Endothelial cell of umbilical vein (primary cell): ENCODE data around the gene AP5Z1.

Experiments used
- EZH2 ChIP-seq: IDR thresholded peaks from 2 replicates; pipeline ENCODE4 v1.6.1; 2012; ENCODE audit warnings: borderline replicate concordance, low read depth, mild to moderate bottlenecking, moderate library complexity, low read length, inconsistent platforms; ENCODE audit not compliant: severe bottlenecking
- FOS ChIP-seq: IDR thresholded peaks from 2 replicates; pipeline ENCODE4 v1.6.1; 2011; ENCODE audit warnings: mild to moderate bottlenecking, low read length, moderate library complexity, borderline replicate concordance; ENCODE audit not compliant: insufficient read depth
- GATA2 ChIP-seq: IDR thresholded peaks from 2 replicates; pipeline ENCODE4 v1.7.0; 2011; ENCODE audit warnings: low read depth, mild to moderate bottlenecking, moderate library complexity, mixed read lengths, low read length; ENCODE audit not compliant: insufficient read length, insufficient read depth
- JUN ChIP-seq: IDR thresholded peaks from 2 replicates; pipeline ENCODE4 v1.6.1; 2011; ENCODE audit warnings: borderline replicate concordance, low read depth; ENCODE audit not compliant: insufficient read length, insufficient read depth
- MYC ChIP-seq: IDR thresholded peaks from one replicate; pipeline ENCODE4 v1.6.1; 2011; ENCODE audit warnings: mild to moderate bottlenecking, low read depth, low read length
- POLR2A ChIP-seq: IDR thresholded peaks from 2 replicates; pipeline ENCODE4 v1.6.1; 2012; ENCODE audit warnings: low read depth, mild to moderate bottlenecking, control low read depth, low read length
- POLR2AphosphoS5 ChIP-seq: IDR thresholded peaks from 2 replicates; pipeline ENCODE4 v1.6.1; 2012; ENCODE audit warnings: low read depth, mild to moderate bottlenecking, control low read depth, low read length, moderate library complexity; ENCODE audit not compliant: insufficient read depth
- TF ChIP-seq, protein P1 (sequence below), 2 donors: IDR thresholded peaks; 1 replicate in 1 of 2; 2 replicates in 1 of 2; pipeline ENCODE4 v1.5.1; 2011; ENCODE audit warnings: low read length in 2 of 2, mild to moderate bottlenecking in 2 of 2, moderate library complexity in 2 of 2, control low read depth in 1 of 2, inconsistent platforms in 1 of 2, low read depth in 1 of 2; ENCODE audit not compliant: insufficient read depth in 1 of 2; ENCODE audit errors: extremely low read depth in 1 of 2
- TF ChIP-seq, protein P2 (sequence below): IDR thresholded peaks from 2 replicates; pipeline ENCODE4 v1.6.1; 2011; ENCODE audit not compliant: insufficient read depth, insufficient read length

DNA sequence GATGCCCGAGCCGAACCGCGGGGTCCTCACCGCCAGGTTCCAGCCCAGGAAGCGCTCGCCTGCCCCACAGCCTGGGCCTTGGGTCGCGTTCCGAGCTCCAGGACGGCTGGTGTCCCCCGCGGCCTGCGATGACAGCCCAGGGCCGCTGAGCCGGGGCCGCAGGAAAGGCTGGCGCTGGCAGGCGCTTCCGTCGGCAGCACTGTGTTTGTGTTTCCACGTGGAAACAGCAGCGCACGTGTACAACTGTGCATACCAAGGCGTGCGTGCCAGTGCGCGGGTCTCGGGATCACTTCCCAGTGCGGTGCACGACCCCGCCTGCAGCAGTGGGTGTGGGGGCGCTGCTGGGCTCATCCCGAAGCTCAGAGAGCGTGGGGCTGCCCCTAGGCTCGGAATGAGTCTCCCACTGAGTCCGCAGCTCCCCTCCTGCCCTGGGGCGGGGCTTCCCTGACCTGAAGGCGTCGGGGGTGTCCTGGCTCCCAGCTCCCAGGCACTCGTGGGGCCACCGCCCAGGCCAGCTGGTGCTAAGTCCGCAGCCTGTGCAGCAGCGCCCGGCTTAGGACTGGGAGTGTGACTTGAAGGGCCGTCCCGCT, 17.2 kb downstream of the AP5Z1 start:
- TF ChIP-seq, protein P1, sequence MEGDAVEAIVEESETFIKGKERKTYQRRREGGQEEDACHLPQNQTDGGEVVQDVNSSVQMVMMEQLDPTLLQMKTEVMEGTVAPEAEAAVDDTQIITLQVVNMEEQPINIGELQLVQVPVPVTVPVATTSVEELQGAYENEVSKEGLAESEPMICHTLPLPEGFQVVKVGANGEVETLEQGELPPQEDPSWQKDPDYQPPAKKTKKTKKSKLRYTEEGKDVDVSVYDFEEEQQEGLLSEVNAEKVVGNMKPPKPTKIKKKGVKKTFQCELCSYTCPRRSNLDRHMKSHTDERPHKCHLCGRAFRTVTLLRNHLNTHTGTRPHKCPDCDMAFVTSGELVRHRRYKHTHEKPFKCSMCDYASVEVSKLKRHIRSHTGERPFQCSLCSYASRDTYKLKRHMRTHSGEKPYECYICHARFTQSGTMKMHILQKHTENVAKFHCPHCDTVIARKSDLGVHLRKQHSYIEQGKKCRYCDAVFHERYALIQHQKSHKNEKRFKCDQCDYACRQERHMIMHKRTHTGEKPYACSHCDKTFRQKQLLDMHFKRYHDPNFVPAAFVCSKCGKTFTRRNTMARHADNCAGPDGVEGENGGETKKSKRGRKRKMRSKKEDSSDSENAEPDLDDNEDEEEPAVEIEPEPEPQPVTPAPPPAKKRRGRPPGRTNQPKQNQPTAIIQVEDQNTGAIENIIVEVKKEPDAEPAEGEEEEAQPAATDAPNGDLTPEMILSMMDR (IDR thresholded peaks at IDR 0.05; ENCODE audit: extremely low read depth in 1 of 2, insufficient read depth in 1 of 2, low read depth in 1 of 2, low read length in 2 of 2): no peak
- no peak for TF ChIP-seq POLR2AphosphoS5
- TF ChIP-seq POLR2A: peak; percentile 3
- no peak for TF ChIP-seq EZH2
- TF ChIP-seq JUN: no peak
- TF ChIP-seq, protein P2, sequence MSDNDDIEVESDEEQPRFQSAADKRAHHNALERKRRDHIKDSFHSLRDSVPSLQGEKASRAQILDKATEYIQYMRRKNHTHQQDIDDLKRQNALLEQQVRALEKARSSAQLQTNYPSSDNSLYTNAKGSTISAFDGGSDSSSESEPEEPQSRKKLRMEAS: peak; percentile 80
- TF ChIP-seq GATA2: no peak
- TF ChIP-seq MYC: no peak
- no peak for TF ChIP-seq FOS
